T47D (cell line): ENCODE data around the gene PRKD1.
A peak's percentile ranks its signal among the peaks of the same experiment; 100 is the strongest.

Experiments
- DNase-seq, 2 experiments: peaks; one replicate each; pipeline versions ENCODE4 v3.0.0 to v3.0.0-alpha.2; 2011 to 2012; ENCODE audit warnings: low read depth in 1 of 2, low spot score in 1 of 2
- JUND ChIP-seq: IDR thresholded peaks from 2 replicates; pipeline ENCODE4 v1.6.1; 2012; ENCODE audit warnings: low read depth
- in situ Hi-C: cut with HindIII; loops from 2 replicates; pipeline ENCODE4 v1.10.0; 2016; ENCODE audit warnings: low sequenced_read_pairs, low pct_unique_long_range_greater_than_20kb

Gene PRKD1

GRCh38 chr14:29925101-29925722 lies 2.4 kb downstream of the PRKD1 start:
- DNase-seq: no peak
- in situ Hi-C loops: no loop called here

GRCh38 chr14:29919845-29920244 lies 7.8 kb downstream of the PRKD1 start:
- in situ Hi-C loops: no loop called here
- TF ChIP-seq JUND: no peak
- DNase-seq: no peak

More at GRCh38 chr14:29925101-29925722, 2.4 kb downstream of the PRKD1 start:
- no peak for TF ChIP-seq JUND

GRCh38 chr14:29918981-29919380 lies 8.7 kb downstream of the PRKD1 start:
- TF ChIP-seq JUND: no peak
- DNase-seq: no peak
- in situ Hi-C loops: no loop called here

- in situ Hi-C loops: no loop called here
- TF ChIP-seq JUND: no peak
- no peak for DNase-seq
Observed at GRCh38 chr14:29913566-29913965, 14.1 kb downstream of the PRKD1 start.

- TF ChIP-seq JUND: no peak
- in situ Hi-C loops: no loop called here
- no peak for DNase-seq
Observed at GRCh38 chr14:29911810-29912209, 15.8 kb downstream of the PRKD1 start.

- DNase-seq: no peak
- in situ Hi-C loops: no loop called here
- no peak for TF ChIP-seq JUND
Observed at GRCh38 chr14:29908652-29909577, 18.7 kb downstream of the PRKD1 start.

- TF ChIP-seq JUND: no peak
- DNase-seq: peak in 1 of 2 experiments; percentile 23
- in situ Hi-C loops: no loop called here
Observed at GRCh38 chr14:29906256-29906870, 21.3 kb downstream of the PRKD1 start.

GRCh38 chr14:29905543-29905942 lies 22.1 kb downstream of the PRKD1 start:
- TF ChIP-seq JUND: no peak
- in situ Hi-C loops: no loop called here
- no peak for DNase-seq

- in situ Hi-C loops: no loop called here
- DNase-seq: no peak
- no peak for TF ChIP-seq JUND
Observed at GRCh38 chr14:29900609-29901350, 26.9 kb downstream of the PRKD1 start.

GRCh38 chr14:29898470-29898869 lies 29.2 kb downstream of the PRKD1 start:
- no peak for DNase-seq
- TF ChIP-seq JUND: no peak
- in situ Hi-C loops: no loop called here

- in situ Hi-C loops: no loop called here
- DNase-seq: no peak
- no peak for TF ChIP-seq JUND
Observed at GRCh38 chr14:29897181-29897580, 30.5 kb downstream of the PRKD1 start.

GRCh38 chr14:29896354-29896821 lies 31.3 kb downstream of the PRKD1 start:
- no peak for TF ChIP-seq JUND
- in situ Hi-C loops: no loop called here
- no peak for DNase-seq
